Fibroblast of lung (primary cell): Measurements from ENCODE around the gene OSBPL6. TPM values are rescaled to one million over a fixed set of nuclear protein-coding genes. Genes with fewer than 3 reads are reported as not detected.
A peak's percentile ranks its signal among the peaks of the same experiment; 100 is the strongest.

Experiments used
- DNase-seq, 2 donors: peaks; one replicate each; pipeline versions ENCODE4 v3.0.0 to v3.0.0-alpha.2; 2010; ENCODE audit warnings: low read depth in 2 of 2
- H2AFZ ChIP-seq: 2 replicates; pipeline ENCODE4 v1.5.1; 2012; ENCODE audit warnings: low read length, control low read depth, inconsistent platforms
- H3K27ac ChIP-seq: 2 replicates; pipeline ENCODE4 v1.5.1; 2011; ENCODE audit warnings: low read length, control low read depth; ENCODE audit not compliant: insufficient read depth
- H3K27me3 ChIP-seq: 2 replicates; pipeline ENCODE4 v1.5.1; 2011; ENCODE audit warnings: mild to moderate bottlenecking, low read length; ENCODE audit not compliant: control insufficient read depth, insufficient read depth
- H3K36me3 ChIP-seq: 2 replicates; pipeline ENCODE4 v1.5.1; 2011; ENCODE audit warnings: low read length; ENCODE audit not compliant: control insufficient read depth, insufficient read depth
- H3K4me1 ChIP-seq: 2 replicates; pipeline ENCODE4 v1.5.1; 2011; ENCODE audit warnings: low read length; ENCODE audit not compliant: control insufficient read depth, insufficient read depth; ENCODE audit errors: extremely low read depth
- H3K4me2 ChIP-seq: 2 replicates; pipeline ENCODE4 v1.5.1; 2011; ENCODE audit warnings: low read length, control low read depth; ENCODE audit not compliant: insufficient read depth; ENCODE audit errors: extremely low read depth
- H3K4me3 ChIP-seq, 4 experiments: fragments of 200-600 bp in 1 of 4; sonication (generic) in 1 of 4; replicated peaks in 1 of 4; 2 replicates each; pipeline ENCODE4 v1.5.1; 2011 to 2016; ENCODE audit warnings: low read length in 4 of 4, low read depth in 3 of 4, mild to moderate bottlenecking in 3 of 4, control low read depth in 2 of 4, inconsistent platforms in 1 of 4, mixed read lengths in 1 of 4; ENCODE audit not compliant: insufficient read depth in 1 of 4; ENCODE audit errors: control extremely low read depth in 1 of 4
- H3K79me2 ChIP-seq: 2 replicates; pipeline ENCODE4 v1.5.1; 2012; ENCODE audit warnings: mild to moderate bottlenecking, low read length, inconsistent platforms; ENCODE audit not compliant: control insufficient read depth, insufficient read depth
- H3K9ac ChIP-seq: 2 replicates; pipeline ENCODE4 v1.5.1; 2011; ENCODE audit warnings: mild to moderate bottlenecking, low read length, control low read depth; ENCODE audit not compliant: insufficient read depth
- H3K9me3 ChIP-seq: 2 replicates; pipeline ENCODE4 v1.5.1; 2012; ENCODE audit warnings: low read depth, low read length; ENCODE audit not compliant: control insufficient read depth, insufficient read depth
- H4K20me1 ChIP-seq: 2 replicates; pipeline ENCODE4 v1.5.1; 2011; ENCODE audit warnings: low read length; ENCODE audit not compliant: control insufficient read depth, insufficient read depth; ENCODE audit errors: extremely low read depth
- CTCF ChIP-seq, 2 donors: IDR thresholded peaks in 1 of 2; conservative IDR thresholded peaks in 1 of 2; 1 replicate in 1 of 2; 2 replicates in 1 of 2; pipeline ENCODE4 v1.5.1; 2011 to 2012; ENCODE audit warnings: low read length in 2 of 2, control low read depth in 1 of 2, inconsistent platforms in 1 of 2, low read depth in 1 of 2, mild to moderate bottlenecking in 1 of 2
- EZH2 ChIP-seq: IDR thresholded peaks from 2 replicates; pipeline ENCODE4 v1.5.1; 2012; ENCODE audit warnings: low read length, control low read depth, mild to moderate bottlenecking; ENCODE audit errors: missing control alignments
- polyA plus RNA-seq, 2 donors: library from polyadenylated mRNA; depleted of rRNA in 1 of 2; stranded (reverse) in 1 of 2; unstranded in 1 of 2; fragments of >200 nt; gene quantifications; 2 replicates each; pipeline ENCODE4 v1.2.1, GENCODE V29; 2011 to 2012; ENCODE audit warnings: missing spikeins in 1 of 2
- total RNA-seq: library from RNA; depleted of rRNA; stranded (reverse); fragments of >200 nt; gene quantifications from 2 replicates; pipeline ENCODE4 v1.2.1, GENCODE V29; 2014

The OSBPL6 gene
- total and polyA plus RNA-seq, 2 donors (not counting 1 experiment from before 2014, with no cell fraction given): 1.0 to 5.3 TPM

DNA sequence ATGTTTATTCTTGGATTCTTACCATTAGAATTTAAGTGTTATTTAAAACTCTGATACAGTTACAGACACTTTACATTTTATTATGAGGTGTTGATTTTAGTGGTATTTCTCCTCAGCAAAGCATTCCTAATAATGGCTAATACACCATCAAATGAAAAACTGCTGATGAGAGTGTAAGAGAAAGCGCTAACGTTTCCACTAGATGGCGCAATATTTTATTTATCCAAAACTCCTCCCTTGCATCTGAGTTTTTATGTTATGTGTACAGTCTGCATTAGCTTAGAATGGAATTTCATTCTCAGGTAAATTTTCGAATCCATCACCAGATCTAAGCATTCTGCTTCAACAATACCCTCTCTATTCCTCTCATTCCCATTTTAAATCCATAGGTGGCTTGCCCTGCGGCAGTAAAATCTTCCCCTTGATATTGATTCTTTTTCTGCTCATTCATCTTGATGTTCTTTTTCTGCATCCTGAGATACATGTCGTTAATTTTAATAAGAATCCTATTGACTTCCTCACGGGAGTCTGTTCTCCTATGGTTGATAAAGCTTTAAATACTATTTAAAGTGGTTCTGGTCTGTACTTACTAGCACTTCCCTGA lies 202.8 kb downstream of the OSBPL6 start:
- Histone ChIP-seq H3K36me3 (no peaks in the 10 kb centered on the region), H3K27ac (no peak overlapping the region), H3K27me3 (no peaks in the 10 kb centered on the region), H3K9me3 (no peaks in the 10 kb centered on the region), H3K79me2 (no peaks in the 10 kb centered on the region), H3K4me3 (no peak overlapping the region), H3K9ac (no peak overlapping the region), H4K20me1 (no peaks in the 10 kb centered on the region), H3K4me2 (no peak overlapping the region), H2AFZ (no peak overlapping the region), H3K4me1 (no peaks in the 10 kb centered on the region)
- DNase-seq: peak; percentile 26 to 67
- peak; percentile 49 to 68 for TF ChIP-seq CTCF (conservative IDR thresholded peaks at IDR 0.05 in 1 of 2, IDR thresholded peaks at IDR 0.05 in 1 of 2; ENCODE audit: low read depth in 1 of 2, low read length in 2 of 2)
- no peak for TF ChIP-seq EZH2

- no peak for TF ChIP-seq CTCF (conservative IDR thresholded peaks at IDR 0.05 in 1 of 2, IDR thresholded peaks at IDR 0.05 in 1 of 2; ENCODE audit: low read depth in 1 of 2, low read length in 2 of 2)
- Histone ChIP-seq H3K4me1 (peaks cover 3% of the 10 kb centered on the region), H3K27ac (no peak overlapping the region), H3K9me3 (no peaks in the 10 kb centered on the region), H3K79me2 (no peaks in the 10 kb centered on the region), H3K27me3 (no peaks in the 10 kb centered on the region), H3K4me2 (no peak overlapping the region), H3K4me3 (no peak overlapping the region), H4K20me1 (no peaks in the 10 kb centered on the region), H2AFZ (no peak overlapping the region), H3K9ac (no peak overlapping the region), H3K36me3 (no peaks in the 10 kb centered on the region)
- no peak for DNase-seq
Measured at GRCh38 chr2:178401994-178402437, 207.7 kb downstream of the OSBPL6 start.

DNA sequence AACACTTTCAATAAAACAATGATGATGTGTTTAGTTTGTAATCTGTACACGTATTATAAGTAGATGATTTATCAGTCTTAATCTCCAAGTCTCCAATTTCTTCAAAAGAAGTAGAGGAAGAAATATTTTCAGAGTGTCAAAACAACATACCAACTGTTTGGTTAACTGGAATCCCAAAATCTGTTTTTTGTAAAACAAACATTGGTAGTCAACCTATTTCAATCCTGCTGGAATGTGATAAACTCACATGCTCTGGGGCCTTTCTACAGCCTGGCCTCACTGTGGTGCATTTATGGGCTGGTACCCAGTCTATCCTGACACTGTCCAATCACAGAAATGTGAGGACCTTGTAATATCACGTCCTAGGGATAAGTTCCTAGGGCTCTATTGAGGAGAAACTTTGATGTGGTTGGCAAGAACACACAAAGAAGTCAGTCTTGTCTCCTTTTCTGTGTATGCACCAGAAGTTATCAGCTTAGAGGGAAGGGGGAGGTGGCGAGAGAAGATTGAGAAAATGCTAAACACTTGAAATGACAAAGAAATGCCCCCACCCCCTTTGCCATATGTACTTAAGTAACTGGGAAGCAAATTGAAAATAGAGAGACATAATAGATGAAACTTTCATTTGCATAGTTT lies 209.5 kb downstream of the OSBPL6 start:
- H4K20me1 ChIP-seq: no peaks in the 10 kb centered on the region
- no peaks in the 10 kb centered on the region for H3K36me3 ChIP-seq
- no peak overlapping the region for H3K9ac ChIP-seq
- no peak overlapping the region for H3K4me3 ChIP-seq
- H2AFZ ChIP-seq: peak overlapping the region; percentile 10
- TF ChIP-seq EZH2 (no peak), CTCF (conservative IDR thresholded peaks at IDR 0.05 in 1 of 2, IDR thresholded peaks at IDR 0.05 in 1 of 2; ENCODE audit: low read depth in 1 of 2, low read length in 2 of 2) (no peak)
- H3K4me2 ChIP-seq: peak overlapping the region; percentile 57
- H3K27ac ChIP-seq: peak overlapping the region; percentile 17
- H3K4me1 ChIP-seq: peaks cover 5% of the 10 kb centered on the region
- H3K9me3 ChIP-seq: no peaks in the 10 kb centered on the region
- H3K27me3 ChIP-seq: no peaks in the 10 kb centered on the region
- DNase-seq: no peak
- no peaks in the 10 kb centered on the region for H3K79me2 ChIP-seq
